KMS-11 (cell line): ENCODE data around the gene IFRD2.

ENCODE experiments used
- H2AFZ ChIP-seq: fragments of 200-600 bp; sonication (generic); 2 replicates; pipeline ENCODE4 v1.6.1; 2016; ENCODE audit warnings: antibody characterized with exemption, mixed run types, low read depth
- H3K27ac ChIP-seq: fragments of 200-600 bp; sonication (generic); 2 replicates; pipeline ENCODE4 v1.6.1; 2016; ENCODE audit warnings: mild to moderate bottlenecking, mixed run types
- H3K27me3 ChIP-seq: fragments of 200-600 bp; sonication (generic); 2 replicates; pipeline ENCODE4 v1.6.1; 2017; ENCODE audit warnings: mild to moderate bottlenecking, low read depth, mixed run types, moderate library complexity; ENCODE audit not compliant: insufficient read depth
- H3K36me3 ChIP-seq: fragments of 200-600 bp; sonication (generic); 2 replicates; pipeline ENCODE4 v1.6.1; 2017; ENCODE audit warnings: mild to moderate bottlenecking, mixed run types; ENCODE audit not compliant: insufficient read depth
- H3K4me1 ChIP-seq: fragments of 200-600 bp; sonication (generic); 2 replicates; pipeline ENCODE4 v1.6.1; 2016; ENCODE audit warnings: mild to moderate bottlenecking, low read depth, mixed run types; ENCODE audit not compliant: poor library complexity, severe bottlenecking
- H3K4me2 ChIP-seq: fragments of 200-600 bp; sonication (generic); 2 replicates; pipeline ENCODE4 v1.7.0; 2016; ENCODE audit warnings: mild to moderate bottlenecking, mixed run types
- H3K4me3 ChIP-seq: fragments of 200-600 bp; sonication (generic); IDR thresholded peaks from 2 replicates; pipeline ENCODE4 v1.6.1; 2017; ENCODE audit warnings: low read depth, low read length, mixed read lengths; ENCODE audit not compliant: insufficient read depth
- H3K79me2 ChIP-seq: fragments of 200-600 bp; sonication (generic); 2 replicates; pipeline ENCODE4 v1.6.1; 2016; ENCODE audit warnings: low read depth, mixed run types; ENCODE audit not compliant: insufficient read depth
- H3K9ac ChIP-seq: fragments of 200-600 bp; sonication (generic); 2 replicates; pipeline ENCODE4 v1.6.1; 2016; ENCODE audit warnings: mild to moderate bottlenecking, mixed run types
- H4K20me1 ChIP-seq: fragments of 200-600 bp; sonication (generic); 2 replicates; pipeline ENCODE4 v1.6.1; 2016; ENCODE audit warnings: mild to moderate bottlenecking, mixed run types; ENCODE audit not compliant: insufficient read depth
- TF ChIP-seq, protein P1 (sequence below): fragments of 200-600 bp; sonication (generic); conservative IDR thresholded peaks from 2 replicates; pipeline ENCODE4 v1.6.1; 2017; ENCODE audit warnings: low read depth, mild to moderate bottlenecking, antibody characterized with exemption, low read length, moderate library complexity, mixed read lengths

Gene IFRD2

GRCh38 chr3:50339485-50340146 is 47.4 kb upstream of the IFRD2 start:
- H3K27ac ChIP-seq, result no peak overlapping the region
- H3K4me3 ChIP-seq, result no peak overlapping the region
- H3K27me3 ChIP-seq, result no peaks in the 10 kb centered on the region
- H4K20me1 ChIP-seq, result no peaks in the 10 kb centered on the region
- TF ChIP-seq, protein P1, sequence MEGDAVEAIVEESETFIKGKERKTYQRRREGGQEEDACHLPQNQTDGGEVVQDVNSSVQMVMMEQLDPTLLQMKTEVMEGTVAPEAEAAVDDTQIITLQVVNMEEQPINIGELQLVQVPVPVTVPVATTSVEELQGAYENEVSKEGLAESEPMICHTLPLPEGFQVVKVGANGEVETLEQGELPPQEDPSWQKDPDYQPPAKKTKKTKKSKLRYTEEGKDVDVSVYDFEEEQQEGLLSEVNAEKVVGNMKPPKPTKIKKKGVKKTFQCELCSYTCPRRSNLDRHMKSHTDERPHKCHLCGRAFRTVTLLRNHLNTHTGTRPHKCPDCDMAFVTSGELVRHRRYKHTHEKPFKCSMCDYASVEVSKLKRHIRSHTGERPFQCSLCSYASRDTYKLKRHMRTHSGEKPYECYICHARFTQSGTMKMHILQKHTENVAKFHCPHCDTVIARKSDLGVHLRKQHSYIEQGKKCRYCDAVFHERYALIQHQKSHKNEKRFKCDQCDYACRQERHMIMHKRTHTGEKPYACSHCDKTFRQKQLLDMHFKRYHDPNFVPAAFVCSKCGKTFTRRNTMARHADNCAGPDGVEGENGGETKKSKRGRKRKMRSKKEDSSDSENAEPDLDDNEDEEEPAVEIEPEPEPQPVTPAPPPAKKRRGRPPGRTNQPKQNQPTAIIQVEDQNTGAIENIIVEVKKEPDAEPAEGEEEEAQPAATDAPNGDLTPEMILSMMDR, result no peak
- no peak overlapping the region for H2AFZ ChIP-seq
- H3K9ac ChIP-seq, result no peak overlapping the region
- H3K79me2 ChIP-seq, result peaks cover 24% of the 10 kb centered on the region
- H3K36me3 ChIP-seq, result no peaks in the 10 kb centered on the region
- H3K4me2 ChIP-seq, result no peak overlapping the region
- H3K4me1 ChIP-seq, result no peaks in the 10 kb centered on the region

- H3K79me2 ChIP-seq, result peaks cover 30% of the 10 kb centered on the region
- H3K27ac ChIP-seq, result no peak overlapping the region
These were observed 46.7 kb upstream of the IFRD2 start for GRCh38 chr3:50338965-50339364.

DNA sequence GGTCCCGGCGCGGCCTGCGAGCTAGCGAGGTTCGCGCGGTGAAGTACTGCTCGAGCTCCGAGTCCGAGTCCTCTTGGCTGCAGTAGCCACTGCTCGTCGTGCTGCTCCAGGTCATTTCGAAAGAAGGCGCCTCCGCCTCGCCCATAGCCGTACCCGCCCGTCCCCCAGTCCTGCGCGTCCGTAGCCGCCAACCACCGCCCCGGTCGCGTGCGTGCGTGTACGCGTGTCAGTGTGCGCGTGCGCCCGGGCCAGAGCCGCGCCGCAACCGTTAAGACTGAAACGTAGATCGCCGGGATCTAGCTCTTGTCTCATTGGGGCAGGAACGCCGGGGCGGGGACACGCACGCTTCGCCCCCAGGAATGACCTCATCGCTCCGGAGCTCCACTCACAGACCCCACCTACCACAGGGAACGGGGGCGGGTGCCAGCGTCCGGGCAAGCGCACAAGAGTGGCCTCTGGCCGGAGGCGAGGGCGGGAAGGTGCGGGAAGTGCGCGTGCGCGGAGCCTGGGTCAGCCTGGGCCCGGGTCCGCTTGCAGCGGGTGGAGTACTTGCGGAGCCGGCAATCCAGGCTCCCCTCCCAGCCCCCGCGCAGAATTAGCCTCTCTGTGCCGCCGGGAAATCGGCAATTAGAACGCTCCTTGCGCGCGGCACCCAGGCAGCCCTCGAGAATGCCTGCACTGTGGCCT is 45.1 kb upstream of the IFRD2 start:
- peak overlapping the region; percentile 91 for H3K9ac ChIP-seq

More at GRCh38 chr3:50338965-50339364, 46.7 kb upstream of the IFRD2 start:
- no peaks in the 10 kb centered on the region for H3K4me1 ChIP-seq
- H3K4me2 ChIP-seq, result no peak overlapping the region
- H3K27me3 ChIP-seq, result no peaks in the 10 kb centered on the region
- no peaks in the 10 kb centered on the region for H3K36me3 ChIP-seq
- no peak overlapping the region for H2AFZ ChIP-seq
- H4K20me1 ChIP-seq, result no peaks in the 10 kb centered on the region
- TF ChIP-seq, protein P1, result no peak
- no peak overlapping the region for H3K4me3 ChIP-seq
- H3K9ac ChIP-seq, result no peak overlapping the region

DNA sequence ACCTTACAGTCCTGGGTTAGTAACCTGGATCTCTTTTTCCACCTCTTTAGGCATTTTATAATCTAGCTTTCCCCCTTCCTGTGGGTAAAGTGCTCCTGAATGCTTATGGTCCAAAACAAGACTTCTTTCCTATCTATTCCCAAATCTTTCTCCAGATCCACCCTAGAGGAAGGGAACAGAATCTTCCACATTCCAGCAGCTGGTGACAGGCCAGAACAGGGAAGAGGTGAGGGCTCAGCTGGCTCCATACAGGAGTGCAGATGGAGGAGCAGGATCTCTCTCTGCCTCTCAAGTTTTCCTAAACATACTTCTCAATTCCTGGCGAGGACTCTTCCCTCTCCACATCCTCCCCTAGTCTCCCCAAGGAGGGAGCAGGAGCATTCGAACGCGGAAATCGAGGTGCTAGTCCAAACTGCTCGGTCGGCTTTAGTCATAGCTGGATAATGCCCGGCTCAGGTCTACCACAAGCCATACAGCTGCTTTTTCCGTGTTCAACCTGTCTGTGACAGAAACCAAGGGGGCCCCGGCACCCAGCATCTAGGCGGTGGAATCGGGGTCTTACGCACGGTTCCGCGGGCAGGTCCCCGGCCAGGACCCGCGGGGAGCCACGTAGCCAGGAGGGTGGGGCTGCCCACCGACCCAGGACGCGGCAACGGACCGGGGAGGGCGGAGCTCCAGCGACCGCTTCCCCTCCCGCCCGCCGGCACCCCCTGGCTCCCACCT is 44.4 kb upstream of the IFRD2 start:
- Histone ChIP-seq H3K4me1 (no peaks in the 10 kb centered on the region), H3K36me3 (no peaks in the 10 kb centered on the region), H3K79me2 (peaks cover 36% of the 10 kb centered on the region), H3K27ac (peak overlapping the region; percentile 87), H3K27me3 (no peaks in the 10 kb centered on the region), H3K9ac (peak overlapping the region; percentile 91), H3K4me3 (peak overlapping the region; percentile 57), H4K20me1 (no peaks in the 10 kb centered on the region), H3K4me2 (peak overlapping the region; percentile 89), H2AFZ (peak overlapping the region; percentile 41)
- TF ChIP-seq, protein P1, result no peak

More for the DNA sequence above, 45.1 kb upstream of the IFRD2 start:
- TF ChIP-seq, protein P1, result no peak
- Histone ChIP-seq H3K36me3 (no peaks in the 10 kb centered on the region), H2AFZ (peak overlapping the region; percentile 67), H3K27me3 (no peaks in the 10 kb centered on the region), H3K4me3 (peak overlapping the region; percentile 57), H3K27ac (peak overlapping the region; percentile 87), H3K4me2 (peak overlapping the region; percentile 89), H3K79me2 (peaks cover 36% of the 10 kb centered on the region), H3K4me1 (no peaks in the 10 kb centered on the region), H4K20me1 (no peaks in the 10 kb centered on the region)
